Neural progenitor cell (in vitro differentiated cells): Measurements from ENCODE around the gene PITX3.

Source experiments
- CTCF ChIP-seq: fragments of 200-600 bp; sonication (generic); IDR thresholded peaks from 2 replicates; pipeline ENCODE4 v1.5.1; 2017; ENCODE audit warnings: antibody characterized with exemption, mild to moderate bottlenecking
- EZH2 ChIP-seq: fragments of 200-600 bp; sonication (generic); IDR thresholded peaks from 2 replicates; pipeline ENCODE4 v1.6.1; 2017; ENCODE audit warnings: antibody characterized with exemption, mild to moderate bottlenecking, moderate library complexity

- TF ChIP-seq CTCF (no peak), EZH2 (no peak)
Observed at GRCh38 chr10:102211615-102212299, 29.6 kb downstream of the PITX3 start.
